Skin epidermis (tissue), 12 donors: Measurements from ENCODE around the gene RAPGEF4.
"Not testable (repeated sequence)": the region's sequence is repeated elsewhere in the genome, so short reads cannot be mapped to it uniquely, and the experiment has no call there.

ENCODE experiments used
- H3K27ac ChIP-seq, 21 experiments: fragments of 200-600 bp; sonication (generic) in 11 of 21; one replicate each; pipeline ENCODE4 v1.5.0; 2020; ENCODE audit warnings: mild to moderate bottlenecking in 3 of 21, inconsistent platforms in 2 of 21, moderate library complexity in 2 of 21
- H3K4me3 ChIP-seq, 7 experiments: fragments of 200-600 bp; sonication (generic) in 2 of 7; one replicate each; pipeline ENCODE4 v1.5.0; 2020; ENCODE audit warnings: inconsistent platforms in 2 of 7, mild to moderate bottlenecking in 2 of 7, moderate library complexity in 1 of 7

The RAPGEF4 gene

DNA sequence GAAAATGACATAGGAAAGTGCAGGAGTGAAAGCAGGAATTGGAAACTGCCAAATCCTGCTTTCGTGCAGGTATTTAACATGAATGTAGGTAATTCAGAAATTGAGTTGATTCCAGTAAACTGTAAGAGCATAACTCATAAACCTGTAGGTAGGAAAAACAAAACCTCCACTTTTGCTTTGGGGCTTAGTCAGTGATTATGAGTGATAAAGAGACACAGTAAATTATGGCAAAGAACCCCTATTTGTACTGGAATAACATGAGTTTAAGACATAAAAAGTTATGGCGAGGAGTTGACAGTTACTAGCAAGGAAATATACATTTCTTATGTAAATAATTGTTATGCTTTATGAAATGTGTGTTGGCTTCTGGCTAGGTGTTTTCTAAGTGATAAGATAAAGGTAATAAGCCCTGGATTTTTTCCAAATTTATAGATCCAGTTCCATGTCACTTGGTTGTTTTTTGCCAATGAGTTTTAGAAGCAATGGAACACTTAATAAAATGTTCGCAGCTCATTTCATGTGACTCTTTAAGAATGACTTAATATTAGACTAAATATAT lies 357.3 kb downstream of the RAPGEF4 start:
- H3K4me3 ChIP-seq, result no peak overlapping the region

GRCh38 chr2:173093617-173094016 lies 358.0 kb downstream of the RAPGEF4 start:
- not testable (repeated sequence) for H3K27ac ChIP-seq

More for the DNA sequence above, 357.3 kb downstream of the RAPGEF4 start:
- no peak overlapping the region for H3K27ac ChIP-seq

DNA sequence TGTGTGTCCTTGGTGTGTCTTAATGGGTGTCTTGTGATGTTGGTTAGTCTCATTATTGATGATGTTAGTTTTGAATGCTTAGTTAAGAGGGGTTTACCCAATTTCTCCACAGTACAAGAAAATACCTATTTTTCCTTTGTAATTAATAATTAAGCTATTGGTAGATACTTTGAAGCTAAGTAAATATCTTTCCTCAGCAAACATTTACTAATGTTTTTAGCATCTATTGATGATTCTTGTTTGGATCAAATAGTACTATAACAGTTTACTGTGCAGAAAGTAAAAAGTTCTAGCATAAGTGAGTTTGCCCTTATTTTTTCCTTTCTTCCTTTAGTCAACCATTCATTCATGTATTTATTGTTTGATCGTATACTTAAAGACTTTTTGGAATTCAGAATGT lies 359.1 kb downstream of the RAPGEF4 start:
- no peak overlapping the region for H3K27ac ChIP-seq
- H3K4me3 ChIP-seq, result no peak overlapping the region

More at GRCh38 chr2:173093617-173094016, 358.0 kb downstream of the RAPGEF4 start:
- H3K4me3 ChIP-seq, result not testable (repeated sequence)

GRCh38 chr2:173095356-173095755 lies 359.7 kb downstream of the RAPGEF4 start:
- Histone ChIP-seq H3K4me3 (no peak overlapping the region), H3K27ac (no peak overlapping the region)

DNA sequence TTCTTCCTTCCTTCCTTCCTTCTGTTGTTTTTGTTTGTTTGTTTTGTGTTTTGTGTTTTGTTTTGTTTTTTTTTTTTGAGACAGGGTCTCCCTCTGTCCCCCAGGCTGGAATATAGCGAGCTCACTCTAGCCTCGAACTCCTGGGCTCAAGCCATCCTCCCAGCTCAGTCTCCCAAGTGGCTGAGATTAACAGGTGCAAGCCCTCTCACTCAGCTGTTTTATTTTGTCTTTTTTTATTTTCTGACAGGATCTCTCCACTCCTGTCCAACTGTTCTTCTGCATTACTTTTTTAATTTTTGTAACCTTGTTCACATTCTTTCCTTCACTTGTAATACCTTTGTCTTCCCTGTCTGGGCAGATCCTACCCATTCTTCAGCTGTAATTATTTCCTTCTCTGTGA lies 363.6 kb downstream of the RAPGEF4 start:
- Histone ChIP-seq H3K27ac (no peak overlapping the region), H3K4me3 (no peak overlapping the region)

GRCh38 chr2:173099804-173100203 lies 364.2 kb downstream of the RAPGEF4 start:
- Histone ChIP-seq H3K27ac (no peak overlapping the region), H3K4me3 (no peak overlapping the region)

DNA sequence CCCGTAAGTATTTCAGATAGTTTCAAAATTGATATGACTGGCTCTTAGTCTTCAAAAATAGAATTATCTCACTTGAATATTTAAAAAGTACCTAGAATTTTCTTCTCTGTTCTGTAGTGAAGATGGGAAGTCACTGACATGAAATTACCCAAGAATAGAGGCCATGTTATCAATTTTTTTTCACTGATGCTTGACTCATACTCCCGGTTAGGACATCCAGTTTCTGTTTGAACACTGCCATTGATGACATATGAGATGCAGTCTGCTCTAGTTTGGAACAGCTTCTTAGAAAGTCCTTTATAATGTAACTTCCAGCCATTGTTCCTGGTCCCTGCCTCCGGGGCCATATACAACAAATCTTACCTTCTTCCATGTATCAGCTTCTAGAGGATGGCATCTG lies 366.0 kb downstream of the RAPGEF4 start:
- H3K4me3 ChIP-seq, result no peak overlapping the region
- no peak overlapping the region for H3K27ac ChIP-seq
